IMR-90 (cell line): ENCODE measurements around the gene VPS8. TPM values are rescaled to one million over a fixed set of nuclear protein-coding genes. Genes with fewer than 3 reads are reported as not detected.

Experiments
- ATAC-seq: fragments of 200-7000 bp; cut with Tn5 transposase; 2 replicates; pipeline ENCODE4 v1.9.1; 2020; ENCODE audit warnings: low read depth, mild to moderate bottlenecking, moderate library complexity
- BruUV-seq: library from RNA; stranded (reverse); fragments of 400-500 nt; replicated peaks from 2 replicates; lab custom pipeline; 2021; lab: Mats Ljungman, UMichigan
- CTCF ChIA-PET: fragments of 300-600 bp; formaldehyde crosslinking; extraction: SDS; loops from one replicate; lab custom pipeline; 2021; ENCODE audit warnings: antibody characterized with exemption; lab: Yijun Ruan, JAX
- POLR2A ChIA-PET: fragments of 300-600 bp; sonication (Branson Sonifier 250); formaldehyde crosslinking; loops from one replicate; lab custom pipeline; 2022; ENCODE audit warnings: antibody characterized with exemption; ENCODE audit not compliant: unreplicated experiment; lab: Charles Lee
- DNase-seq: peaks from one replicate; pipeline ENCODE4 v3.0.0; 2013
- H2AFZ ChIP-seq: replicated peaks from 2 replicates; pipeline ENCODE3; 2013; ENCODE audit warnings: low read length, mild to moderate bottlenecking; ENCODE audit not compliant: poor library complexity
- H2AK5ac ChIP-seq: 2 replicates; pipeline ENCODE4 v1.6.1; 2013; ENCODE audit warnings: low read depth, low read length, inconsistent platforms
- H2AK9ac ChIP-seq: replicated peaks from 2 replicates; pipeline ENCODE3; 2013; ENCODE audit warnings: mild to moderate bottlenecking, low read depth, low read length, moderate library complexity; ENCODE audit not compliant: poor library complexity
- H2BK120ac ChIP-seq: 2 replicates; pipeline ENCODE4 v1.6.1; 2013; ENCODE audit warnings: low read depth, low read length, inconsistent platforms
- H2BK15ac ChIP-seq: 3 replicates; pipeline ENCODE4 v1.6.1; 2013; ENCODE audit warnings: low read depth, low read length, inconsistent platforms
- H2BK20ac ChIP-seq: 2 replicates; pipeline ENCODE4 v1.6.1; 2013; ENCODE audit warnings: low read depth, mild to moderate bottlenecking, inconsistent platforms, low read length, moderate library complexity
- H2BK5ac ChIP-seq: 2 replicates; pipeline ENCODE4 v1.6.1; 2013; ENCODE audit warnings: mild to moderate bottlenecking, low read depth, low read length, inconsistent platforms; ENCODE audit not compliant: poor library complexity, severe bottlenecking
- H3K14ac ChIP-seq: replicated peaks from 2 replicates; pipeline ENCODE4 v1.6.1; 2013; ENCODE audit warnings: low read depth, low read length, inconsistent platforms
- H3K18ac ChIP-seq: 2 replicates; pipeline ENCODE4 v1.6.1; 2013; ENCODE audit warnings: low read depth, low read length, control low read depth
- H3K23ac ChIP-seq: 2 replicates; pipeline ENCODE4 v1.6.1; 2013; ENCODE audit warnings: low read depth, low read length, inconsistent platforms
- H3K27ac ChIP-seq: 2 replicates; pipeline ENCODE4 v1.5.1; 2013; ENCODE audit warnings: mild to moderate bottlenecking, control low read depth, low read length; ENCODE audit not compliant: insufficient read depth
- H3K27me3 ChIP-seq: 2 replicates; pipeline ENCODE4 v1.6.1; 2013; ENCODE audit warnings: low read length; ENCODE audit not compliant: control insufficient read depth, insufficient read depth
- H3K36me3 ChIP-seq: 2 replicates; pipeline ENCODE4 v1.6.1; 2013; ENCODE audit warnings: low read length, mixed read lengths; ENCODE audit not compliant: control insufficient read depth, insufficient read depth
- H3K4ac ChIP-seq: 2 replicates; pipeline ENCODE4 v1.6.1; 2013; ENCODE audit warnings: low read depth, low read length, inconsistent platforms
- H3K4me1 ChIP-seq: 2 replicates; pipeline ENCODE4 v1.6.1; 2013; ENCODE audit warnings: low read length, mixed read lengths; ENCODE audit not compliant: control insufficient read depth, insufficient read depth
- H3K4me2 ChIP-seq: 2 replicates; pipeline ENCODE4 v1.6.1; 2013; ENCODE audit warnings: low read depth, mild to moderate bottlenecking, control low read depth, low read length, moderate library complexity
- H3K4me3 ChIP-seq: 2 replicates; pipeline ENCODE4 v1.5.1; 2013; ENCODE audit warnings: low read depth, mild to moderate bottlenecking, control low read depth, low read length, moderate library complexity; ENCODE audit not compliant: insufficient read depth
- H3K56ac ChIP-seq: 2 replicates; pipeline ENCODE4 v1.6.1; 2013; ENCODE audit warnings: low read length, inconsistent platforms; ENCODE audit not compliant: insufficient read depth; ENCODE audit errors: extremely low read depth
- H3K79me1 ChIP-seq, 2 experiments: 2 replicates each; pipeline ENCODE4 v1.6.1; 2013; ENCODE audit warnings: low read length in 2 of 2, inconsistent platforms in 1 of 2, low read depth in 1 of 2
- H3K9ac ChIP-seq: 2 replicates; pipeline ENCODE4 v1.6.1; 2013; ENCODE audit warnings: low read depth, low read length, control low read depth
- H3K9me1 ChIP-seq: 2 replicates; pipeline ENCODE4 v1.6.1; 2013; ENCODE audit warnings: low read length, inconsistent platforms; ENCODE audit not compliant: insufficient read depth
- H3K9me3 ChIP-seq: 2 replicates; pipeline ENCODE4 v1.6.1; 2013; ENCODE audit warnings: low read length; ENCODE audit not compliant: control insufficient read depth, insufficient read depth
- H4K20me1 ChIP-seq: 2 replicates; pipeline ENCODE4 v1.6.1; 2013; ENCODE audit warnings: low read length, inconsistent platforms; ENCODE audit not compliant: insufficient read depth
- H4K5ac ChIP-seq: 2 replicates; pipeline ENCODE4 v1.6.1; 2013; ENCODE audit warnings: mild to moderate bottlenecking, low read depth, low read length, control low read depth
- H4K8ac ChIP-seq, 2 experiments: 2 replicates each; pipeline ENCODE4 v1.6.1; 2013; ENCODE audit warnings: low read depth in 2 of 2, low read length in 2 of 2, control low read depth in 1 of 2, inconsistent platforms in 1 of 2
- H4K91ac ChIP-seq: 2 replicates; pipeline ENCODE4 v1.6.1; 2013; ENCODE audit warnings: low read depth, low read length, inconsistent platforms; ENCODE audit not compliant: insufficient read depth
- CEBPB ChIP-seq: IDR thresholded peaks from 2 replicates; pipeline ENCODE4 v1.6.1; 2012; ENCODE audit warnings: low read depth, low read length, improper control_type of control experiment
- CHD1 ChIP-seq: IDR thresholded peaks from 2 replicates; pipeline ENCODE4 v1.6.1; 2012; ENCODE audit warnings: low read depth, low read length, improper control_type of control experiment
- ELK1 ChIP-seq: fragments of 150-350 bp; IDR thresholded peaks from 2 replicates; pipeline ENCODE4 v1.6.1; 2016; ENCODE audit warnings: low read depth, mild to moderate bottlenecking, low read length, moderate library complexity, borderline replicate concordance
- FOS ChIP-seq: fragments of 150-350 bp; IDR thresholded peaks from 2 replicates; pipeline ENCODE4 v1.6.1; 2016; ENCODE audit warnings: low read depth, low read length
- MAFK ChIP-seq: IDR thresholded peaks from 2 replicates; pipeline ENCODE4 v1.6.1; 2012; ENCODE audit warnings: low read depth, low read length, improper control_type of control experiment
- MAZ ChIP-seq: IDR thresholded peaks from 2 replicates; pipeline ENCODE4 v1.6.1; 2012; ENCODE audit warnings: low read depth, mild to moderate bottlenecking, low read length, improper control_type of control experiment, moderate library complexity, borderline replicate concordance
- MXI1 ChIP-seq: IDR thresholded peaks from 2 replicates; pipeline ENCODE4 v1.6.1; 2012; ENCODE audit warnings: low read depth, mild to moderate bottlenecking, low read length, moderate library complexity, borderline replicate concordance
- NFE2L2 ChIP-seq: fragments of 150-350 bp; IDR thresholded peaks from 2 replicates; pipeline ENCODE4 v1.6.1; 2016; ENCODE audit warnings: low read depth, mild to moderate bottlenecking, low read length
- POLR2A ChIP-seq: IDR thresholded peaks from 2 replicates; pipeline ENCODE4 v1.6.1; 2012; ENCODE audit warnings: mild to moderate bottlenecking, low read depth, low read length
- RFX5 ChIP-seq: IDR thresholded peaks from 2 replicates; pipeline ENCODE4 v1.8.0; 2012; ENCODE audit warnings: low read depth, mild to moderate bottlenecking, low read length, moderate library complexity
- SMC3 ChIP-seq: fragments of 150-350 bp; IDR thresholded peaks from 2 replicates; pipeline ENCODE4 v1.6.1; 2016; ENCODE audit warnings: low read depth, mild to moderate bottlenecking, antibody characterized with exemption, low read length, moderate library complexity
- USF2 ChIP-seq: fragments of 150-350 bp; IDR thresholded peaks from 2 replicates; pipeline ENCODE4 v1.6.1; 2017; ENCODE audit warnings: mild to moderate bottlenecking, antibody characterized with exemption, low read length, low read depth
- WGBS, 2 experiments: methylation state at CpG; one replicate each; pipeline versions ENCODE4 v1.1.5 to v1.1.7; 2013; ENCODE audit warnings: missing lambda C conversion rate in 2 of 2; ENCODE audit not compliant: insufficient read length in 1 of 2; ENCODE audit errors: extremely low coverage in 2 of 2; 5-methylcytosine and 5-hydroxymethylcytosine counted together
- dilution Hi-C: fragments of 300-500 bp; cut with HindIII; formaldehyde crosslinking; loops from one replicate; pipeline ENCODE4 v1.14.3; 2018; ENCODE audit warnings: low sequenced_read_pairs; ENCODE audit not compliant: unreplicated experiment
- in situ Hi-C: fragments of 300-500 bp; cut with MboI; formaldehyde crosslinking; loops from 3 replicates; pipeline ENCODE4 v1.14.3; 2019; ENCODE audit warnings: low sequenced_read_pairs, inconsistent platforms, mixed read lengths
- intact Hi-C: fragments of 100-400 bp; cut with micrococcal nuclease; formaldehyde crosslinking; loops from 2 replicates; pipeline ENCODE4 v1.10.0; 2022
- polyA plus RNA-seq, 3 experiments: library from polyadenylated mRNA; depleted of rRNA; stranded (reverse); fragments of >200 nt; gene quantifications; 2 replicates each; pipeline ENCODE4 v1.2.3, GENCODE V29; 2012; ENCODE audit warnings: low replicate concordance in 1 of 3
- total RNA-seq: library from RNA; depleted of rRNA; stranded (reverse); fragments of >200 nt; gene quantifications from 2 replicates; pipeline ENCODE4 v1.2.3, GENCODE V29; 2012
- TF ChIP-seq, protein P1 (sequence below): conservative IDR thresholded peaks from 2 replicates; pipeline ENCODE4 v1.5.1; 2012; ENCODE audit warnings: mild to moderate bottlenecking, low read depth, low read length, improper control_type of control experiment

Gene VPS8
- total and polyA plus RNA-seq, 2 of the 4 experiments (the other 2 are of a cell fraction): 14.0 to 56.1 TPM

DNA sequence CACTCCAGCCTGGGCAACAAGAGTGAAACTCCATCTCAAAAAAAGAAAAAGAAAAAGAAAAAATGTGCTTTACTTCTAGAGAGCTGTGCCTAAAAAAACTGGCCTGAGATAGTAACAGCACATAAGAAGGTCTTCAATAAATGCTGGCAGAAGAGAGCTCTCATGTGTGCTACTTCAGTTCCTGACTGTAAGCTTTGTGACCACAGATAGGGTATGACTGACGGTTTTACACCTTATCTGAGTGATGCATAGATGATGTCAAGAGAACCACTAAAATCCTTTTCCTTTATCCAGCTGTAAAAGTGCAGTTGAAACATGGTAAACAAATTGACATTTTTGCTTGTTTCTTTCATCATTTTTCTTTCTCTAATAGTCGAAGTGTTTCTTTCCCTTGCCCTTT lies 213.0 kb downstream of the VPS8 start:
- no CpG with 5 or more reads among the region's 2 CpGs for WGBS, 2 experiments

More for the DNA sequence above, 213.0 kb downstream of the VPS8 start:
- ATAC-seq (no peak), DNase-seq (no peak)
- no peak overlapping the region for H2BK20ac ChIP-seq
- H3K14ac ChIP-seq: no peak overlapping the region
- no peaks in the 10 kb centered on the region for H3K27me3 ChIP-seq
- intact Hi-C loops (no loop called here), dilution Hi-C loops (no loop called here), in situ Hi-C loops (no loop called here)
- H4K91ac ChIP-seq: no peak overlapping the region
- no peak overlapping the region for H3K18ac ChIP-seq
- H2BK15ac ChIP-seq: no peak overlapping the region
- H3K4me3 ChIP-seq: no peak overlapping the region
- no peak overlapping the region for H4K5ac ChIP-seq
- no peak overlapping the region for H3K4ac ChIP-seq
- H3K9me3 ChIP-seq: no peaks in the 10 kb centered on the region
- H2BK5ac ChIP-seq: no peak overlapping the region
- POLR2A ChIA-PET: no interaction called here
- H3K36me3 ChIP-seq: peaks cover 4% of the 10 kb centered on the region
- H2AFZ ChIP-seq: no peak overlapping the region
- peaks cover under 1% of the 10 kb centered on the region for H3K9me1 ChIP-seq
- H3K56ac ChIP-seq: no peak overlapping the region
- H3K23ac ChIP-seq: no peak overlapping the region
- H3K9ac ChIP-seq: no peak overlapping the region
- no peak overlapping the region for H3K4me2 ChIP-seq
- H4K20me1 ChIP-seq: no peaks in the 10 kb centered on the region
- no TSS peak for BruUV-seq
- no peak overlapping the region for H4K8ac ChIP-seq
- H3K79me1 ChIP-seq: no peaks in the 10 kb centered on the region
- no peak overlapping the region for H3K27ac ChIP-seq
- no peak for TF ChIP-seq ELK1
- TF ChIP-seq MAFK: no peak
- no peak for TF ChIP-seq MXI1
- TF ChIP-seq FOS: no peak
- no peak for TF ChIP-seq MAZ
- TF ChIP-seq NFE2L2: no peak
- TF ChIP-seq USF2: no peak
- no peak for TF ChIP-seq CEBPB
- no peak for TF ChIP-seq SMC3
- no peak for TF ChIP-seq CHD1
- TF ChIP-seq, protein P1, sequence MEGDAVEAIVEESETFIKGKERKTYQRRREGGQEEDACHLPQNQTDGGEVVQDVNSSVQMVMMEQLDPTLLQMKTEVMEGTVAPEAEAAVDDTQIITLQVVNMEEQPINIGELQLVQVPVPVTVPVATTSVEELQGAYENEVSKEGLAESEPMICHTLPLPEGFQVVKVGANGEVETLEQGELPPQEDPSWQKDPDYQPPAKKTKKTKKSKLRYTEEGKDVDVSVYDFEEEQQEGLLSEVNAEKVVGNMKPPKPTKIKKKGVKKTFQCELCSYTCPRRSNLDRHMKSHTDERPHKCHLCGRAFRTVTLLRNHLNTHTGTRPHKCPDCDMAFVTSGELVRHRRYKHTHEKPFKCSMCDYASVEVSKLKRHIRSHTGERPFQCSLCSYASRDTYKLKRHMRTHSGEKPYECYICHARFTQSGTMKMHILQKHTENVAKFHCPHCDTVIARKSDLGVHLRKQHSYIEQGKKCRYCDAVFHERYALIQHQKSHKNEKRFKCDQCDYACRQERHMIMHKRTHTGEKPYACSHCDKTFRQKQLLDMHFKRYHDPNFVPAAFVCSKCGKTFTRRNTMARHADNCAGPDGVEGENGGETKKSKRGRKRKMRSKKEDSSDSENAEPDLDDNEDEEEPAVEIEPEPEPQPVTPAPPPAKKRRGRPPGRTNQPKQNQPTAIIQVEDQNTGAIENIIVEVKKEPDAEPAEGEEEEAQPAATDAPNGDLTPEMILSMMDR: no peak
- no peak for TF ChIP-seq POLR2A
- no peak for TF ChIP-seq RFX5
- no peak overlapping the region for H2AK9ac ChIP-seq
- H2BK120ac ChIP-seq: no peak overlapping the region
- no peaks in the 10 kb centered on the region for H3K4me1 ChIP-seq
- CTCF ChIA-PET: interaction anchor here (1.2 kb wide), 1 partner anchor 18 kb away, joined by 4 read pairs; no protein-coding TSS in a partner anchor
- no peak overlapping the region for H2AK5ac ChIP-seq
